Right lung (tissue), 5 donors: Measurements from ENCODE around the gene ZNF511. TPM values are rescaled to one million over a fixed set of nuclear protein-coding genes. Genes with fewer than 3 reads are reported as not detected.

ENCODE experiments used
- polyA plus RNA-seq, 5 donors: library from polyadenylated mRNA; unstranded; fragments of 120-200 nt; gene quantifications; one replicate each; pipeline versions ENCODE4 v1.2.1 to v1.2.3, GENCODE V29; 2013; ENCODE audit warnings: inconsistent platforms in 1 of 5, low replicate concordance in 1 of 5; ENCODE audit not compliant: insufficient read length in 5 of 5, insufficient read depth in 1 of 5

Gene ZNF511
- polyA plus RNA-seq, 5 donors: 39.1 to 55.9 (median 41.4) TPM

Other genes with a start within 250 kb of the ZNF511 start
- under 1 TPM in 4 of 5 donors, not detected in 1; 0.08 to 0.28 (median 0.10) TPM for gene ADGRA1, start 221.0 kb upstream of the ZNF511 start, polyA plus RNA-seq
- gene KNDC1, start 148.7 kb upstream of the ZNF511 start, polyA plus RNA-seq: 1 to 10 TPM; 2.5 to 4.9 (median 4.3) TPM
- gene UTF1, start 78.7 kb upstream of the ZNF511 start, polyA plus RNA-seq: under 1 TPM in 1 of 5 donors, not detected in 4; 0.09 TPM
- under 1 TPM; 0.09 to 0.32 (median 0.21) TPM for gene VENTX, start 71.1 kb upstream of the ZNF511 start, polyA plus RNA-seq
- gene ADAM8, start 32.0 kb upstream of the ZNF511 start, polyA plus RNA-seq: 1 to 10 TPM; 2.0 to 4.4 (median 2.6) TPM
- gene TUBGCP2, start within 50 bp of the ZNF511 start, polyA plus RNA-seq: 10 to 100 TPM; 45.4 to 60.0 (median 54.9) TPM
- gene CALY, start 28.0 kb downstream of the ZNF511 start, polyA plus RNA-seq: under 1 TPM in 3 of 5 donors, not detected in 2; 0.29 to 0.31 (median 0.31) TPM
- gene PRAP1, start 38.5 kb downstream of the ZNF511 start, polyA plus RNA-seq: under 1 TPM in 4 of 5 donors, not detected in 1; 0.29 to 0.74 (median 0.61) TPM
- 10 to 100 TPM in 2 of 5 donors, 1 to 10 TPM in 3; 6.7 to 13.9 (median 8.1) TPM for gene FUOM, start 49.1 kb downstream of the ZNF511 start, polyA plus RNA-seq
- 10 to 100 TPM; 66.9 to 92.0 (median 73.4) TPM for gene ECHS1, start 64.4 kb downstream of the ZNF511 start, polyA plus RNA-seq
- gene PAOX, start 70.3 kb downstream of the ZNF511 start, polyA plus RNA-seq: 1 to 10 TPM; 3.7 to 8.5 (median 5.7) TPM
- 10 to 100 TPM; 51.1 to 71.4 (median 62.9) TPM for gene MTG1, start 85.2 kb downstream of the ZNF511 start, polyA plus RNA-seq
- gene SPRN, start 115.7 kb downstream of the ZNF511 start, polyA plus RNA-seq: 1 to 10 TPM; 2.6 to 6.6 (median 3.1) TPM
- 1 to 10 TPM; 1.3 to 3.5 (median 2.3) TPM for gene SCART1, start 145.0 kb downstream of the ZNF511 start, polyA plus RNA-seq
- 1 to 10 TPM; 1.3 to 2.2 (median 2.0) TPM for gene CYP2E1, start 218.4 kb downstream of the ZNF511 start, polyA plus RNA-seq